HepG2 (cell line): Measurements from ENCODE around the gene PROS1. TPM values are rescaled to one million over a fixed set of nuclear protein-coding genes. Genes with fewer than 3 reads are reported as not detected.

Source experiments
- CBX1 ChIP-seq: IDR thresholded peaks from one replicate; pipeline ENCODE4 v1.6.1; 2016; ENCODE audit warnings: antibody characterized with exemption, low read depth
- CBX2 ChIP-seq, 2 experiments: fragments of 200-600 bp in 1 of 2; sonication (generic); formaldehyde crosslinking in 1 of 2; IDR thresholded peaks; 2 replicates each; pipeline versions ENCODE4 v1.7.0 to v1.8.1; 2018 to 2022; ENCODE audit warnings: low read depth in 2 of 2, low read length in 1 of 2, mild to moderate bottlenecking in 1 of 2, missing genetic modification reagents in 1 of 2
- CHD2 ChIP-seq: IDR thresholded peaks from 2 replicates; pipeline ENCODE4 v1.6.1; 2011; ENCODE audit warnings: low read depth, low read length, improper control_type of control experiment
- EED ChIP-seq: sonication (generic); formaldehyde crosslinking; IDR thresholded peaks from 2 replicates; pipeline ENCODE4 v1.5.0; 2020; ENCODE audit warnings: mild to moderate bottlenecking, missing genetic modification reagents
- ETV5 ChIP-seq: IDR thresholded peaks from 2 replicates; pipeline ENCODE4 v1.6.1; 2018; ENCODE audit warnings: missing biosample characterization, missing genetic modification reagents, inconsistent platforms, borderline replicate concordance
- HES4 ChIP-seq: sonication (generic); formaldehyde crosslinking; IDR thresholded peaks from 2 replicates; pipeline ENCODE4 v1.9.0; 2021; ENCODE audit warnings: mild to moderate bottlenecking, missing genetic modification reagents, borderline replicate concordance
- HOXA3 ChIP-seq: sonication (generic); formaldehyde crosslinking; IDR thresholded peaks from 2 replicates; pipeline ENCODE4 v1.5.0; 2020; ENCODE audit warnings: missing genetic modification reagents
- JDP2 ChIP-seq: sonication (generic); formaldehyde crosslinking; IDR thresholded peaks from 2 replicates; pipeline ENCODE4 v1.8.1; 2022; ENCODE audit warnings: missing genetic modification reagents, borderline replicate concordance
- KDM5B ChIP-seq: sonication (generic); formaldehyde crosslinking; IDR thresholded peaks from 2 replicates; pipeline ENCODE4 v1.4.0; 2020; ENCODE audit warnings: missing genetic modification reagents, mild to moderate bottlenecking, borderline replicate concordance
- MXD4 ChIP-seq: IDR thresholded peaks from 2 replicates; pipeline ENCODE4 v1.6.1; 2016; ENCODE audit warnings: mild to moderate bottlenecking, missing biosample characterization, missing genetic modification reagents
- NRL ChIP-seq: sonication (generic); formaldehyde crosslinking; IDR thresholded peaks from 2 replicates; pipeline ENCODE4 v1.5.0; 2020; ENCODE audit warnings: missing genetic modification reagents, mild to moderate bottlenecking, moderate library complexity, borderline replicate concordance
- TBX2 ChIP-seq: sonication (generic); formaldehyde crosslinking; IDR thresholded peaks from 2 replicates; pipeline ENCODE4 v1.5.0; 2020; ENCODE audit warnings: missing genetic modification reagents, mild to moderate bottlenecking, borderline replicate concordance
- TEAD3 ChIP-seq: optimal IDR thresholded peaks from 2 replicates; pipeline ENCODE3; 2016; ENCODE audit warnings: borderline replicate concordance
- TSC22D2 ChIP-seq: sonication (generic); formaldehyde crosslinking; IDR thresholded peaks from 2 replicates; pipeline ENCODE4 v1.5.1; 2020; ENCODE audit warnings: missing genetic modification reagents, mild to moderate bottlenecking, borderline replicate concordance
- ZBTB34 ChIP-seq: sonication (generic); formaldehyde crosslinking; IDR thresholded peaks from 2 replicates; pipeline ENCODE4 v1.8.0; 2022; ENCODE audit warnings: mild to moderate bottlenecking, missing genetic modification reagents
- ZFY ChIP-seq: sonication (generic); formaldehyde crosslinking; IDR thresholded peaks from 2 replicates; pipeline ENCODE4 v1.4.0; 2020; ENCODE audit warnings: missing genetic modification reagents
- ZMAT3 ChIP-seq: sonication (generic); formaldehyde crosslinking; conservative IDR thresholded peaks from 2 replicates; pipeline ENCODE4 v1.7.0; 2021; ENCODE audit warnings: missing genetic modification reagents
- ZNF331 ChIP-seq: sonication (generic); formaldehyde crosslinking; IDR thresholded peaks from 2 replicates; pipeline ENCODE4 v1.4.0; 2020; ENCODE audit warnings: missing genetic modification reagents
- ZNF333 ChIP-seq: sonication (generic); formaldehyde crosslinking; IDR thresholded peaks from 2 replicates; pipeline ENCODE4 v1.4.0; 2020; ENCODE audit warnings: mild to moderate bottlenecking, missing genetic modification reagents, borderline replicate concordance
- ZSCAN31 ChIP-seq: sonication (generic); formaldehyde crosslinking; IDR thresholded peaks from 2 replicates; pipeline ENCODE4 v1.5.0; 2020; ENCODE audit warnings: low read depth, mild to moderate bottlenecking, missing genetic modification reagents
- polyA plus RNA-seq, 8 experiments: library from polyadenylated mRNA; depleted of rRNA in 3 of 8; stranded (reverse) in 7 of 8; unstranded in 1 of 8; fragments of >200 nt; fragmentation: Illumina TruSeq in 4 of 8; extraction: Trizol in 4 of 8; gene quantifications; 2 replicates each; pipeline versions ENCODE4 v1.2.1 to v1.2.3, GENCODE V29; 2011 to 2016; ENCODE audit warnings: low read depth in 4 of 8, missing spikeins in 1 of 8, mixed read lengths in 1 of 8; ENCODE audit not compliant: insufficient read depth in 1 of 8
- total RNA-seq, 5 experiments: library from RNA; depleted of rRNA; stranded (reverse); fragments of >200 nt; fragmentation: Illumina TruSeq; extraction: Trizol; gene quantifications; 2 replicates each; pipeline ENCODE4 v1.2.3, GENCODE V29; 2016; ENCODE audit warnings: low read depth in 1 of 5
- TF ChIP-seq, protein P1 (sequence below): sonication (generic); formaldehyde crosslinking; IDR thresholded peaks from 2 replicates; pipeline ENCODE4 v1.4.0; 2020; ENCODE audit warnings: missing genetic modification reagents

PROS1 gene
- total and polyA plus RNA-seq, 2 of the 13 experiments (the other 11 are each of a cell fraction or from before 2014, with no cell fraction given): 63.8 to 76.8 TPM

GRCh38 chr3:93979850-93980676, 6.4 kb upstream of the PROS1 start, which contains the start of gene ARL13B (continued):
- TF ChIP-seq MXD4 (CRISPR knock-in tag) (peak; percentile 23; the same call in 1 of the 2 replicates), ZNF331 (CRISPR knock-in tag) (no peak), TBX2 (CRISPR knock-in tag) (peak; percentile 65), HES4 (CRISPR knock-in tag) (no peak), TSC22D2 (peak; percentile 60; the same call in 1 of the 2 replicates), HOXA3 (peak; percentile 78), ZFY (CRISPR knock-in tag) (peak; percentile 75), ETV5 (CRISPR knock-in tag) (no peak), EED (CRISPR knock-in tag) (peak; percentile 63; the same call in 1 of the 2 replicates), CBX2 (IDR thresholded peaks at IDR 0.05; ENCODE audit: low read depth, low read length) (no peak), CBX2 (CRISPR knock-in tag; IDR thresholded peaks at IDR 0.05; ENCODE audit: low read depth) (no peak), ZMAT3 (CRISPR knock-in tag) (no peak), KDM5B (CRISPR knock-in tag) (peak; percentile 80; the same call in 1 of the 2 replicates), ZBTB34 (CRISPR knock-in tag) (no peak), NRL (CRISPR knock-in tag) (0 out of 2 replicates have a peak, but pooled peaks have one; percentile 29), TEAD3 (CRISPR knock-in tag) (no peak), ZSCAN31 (CRISPR knock-in tag) (peak; percentile 27; the same call in 1 of the 2 replicates), CHD2 (peak; percentile 71), CBX1 (peak; percentile 85), ZNF333 (CRISPR knock-in tag) (0 out of 2 replicates have a peak, but pooled peaks have one; percentile 71), JDP2 (CRISPR knock-in tag) (no peak)
- TF ChIP-seq, protein P1, sequence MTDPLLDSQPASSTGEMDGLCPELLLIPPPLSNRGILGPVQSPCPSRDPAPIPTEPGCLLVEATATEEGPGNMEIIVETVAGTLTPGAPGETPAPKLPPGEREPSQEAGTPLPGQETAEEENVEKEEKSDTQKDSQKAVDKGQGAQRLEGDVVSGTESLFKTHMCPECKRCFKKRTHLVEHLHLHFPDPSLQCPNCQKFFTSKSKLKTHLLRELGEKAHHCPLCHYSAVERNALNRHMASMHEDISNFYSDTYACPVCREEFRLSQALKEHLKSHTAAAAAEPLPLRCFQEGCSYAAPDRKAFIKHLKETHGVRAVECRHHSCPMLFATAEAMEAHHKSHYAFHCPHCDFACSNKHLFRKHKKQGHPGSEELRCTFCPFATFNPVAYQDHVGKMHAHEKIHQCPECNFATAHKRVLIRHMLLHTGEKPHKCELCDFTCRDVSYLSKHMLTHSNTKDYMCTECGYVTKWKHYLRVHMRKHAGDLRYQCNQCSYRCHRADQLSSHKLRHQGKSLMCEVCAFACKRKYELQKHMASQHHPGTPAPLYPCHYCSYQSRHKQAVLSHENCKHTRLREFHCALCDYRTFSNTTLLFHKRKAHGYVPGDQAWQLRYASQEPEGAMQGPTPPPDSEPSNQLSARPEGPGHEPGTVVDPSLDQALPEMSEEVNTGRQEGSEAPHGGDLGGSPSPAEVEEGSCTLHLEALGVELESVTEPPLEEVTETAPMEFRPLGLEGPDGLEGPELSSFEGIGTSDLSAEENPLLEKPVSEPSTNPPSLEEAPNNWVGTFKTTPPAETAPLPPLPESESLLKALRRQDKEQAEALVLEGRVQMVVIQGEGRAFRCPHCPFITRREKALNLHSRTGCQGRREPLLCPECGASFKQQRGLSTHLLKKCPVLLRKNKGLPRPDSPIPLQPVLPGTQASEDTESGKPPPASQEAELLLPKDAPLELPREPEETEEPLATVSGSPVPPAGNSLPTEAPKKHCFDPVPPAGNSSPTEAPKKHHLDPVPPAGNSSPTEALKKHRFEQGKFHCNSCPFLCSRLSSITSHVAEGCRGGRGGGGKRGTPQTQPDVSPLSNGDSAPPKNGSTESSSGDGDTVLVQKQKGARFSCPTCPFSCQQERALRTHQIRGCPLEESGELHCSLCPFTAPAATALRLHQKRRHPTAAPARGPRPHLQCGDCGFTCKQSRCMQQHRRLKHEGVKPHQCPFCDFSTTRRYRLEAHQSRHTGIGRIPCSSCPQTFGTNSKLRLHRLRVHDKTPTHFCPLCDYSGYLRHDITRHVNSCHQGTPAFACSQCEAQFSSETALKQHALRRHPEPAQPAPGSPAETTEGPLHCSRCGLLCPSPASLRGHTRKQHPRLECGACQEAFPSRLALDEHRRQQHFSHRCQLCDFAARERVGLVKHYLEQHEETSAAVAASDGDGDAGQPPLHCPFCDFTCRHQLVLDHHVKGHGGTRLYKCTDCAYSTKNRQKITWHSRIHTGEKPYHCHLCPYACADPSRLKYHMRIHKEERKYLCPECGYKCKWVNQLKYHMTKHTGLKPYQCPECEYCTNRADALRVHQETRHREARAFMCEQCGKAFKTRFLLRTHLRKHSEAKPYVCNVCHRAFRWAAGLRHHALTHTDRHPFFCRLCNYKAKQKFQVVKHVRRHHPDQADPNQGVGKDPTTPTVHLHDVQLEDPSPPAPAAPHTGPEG (CRISPR knock-in tag): 0 out of 2 replicates have a peak, but pooled peaks have one; percentile 26
